ENCODE measurements around the gene RASSF5.

RASSF5 gene

GRCh38 chr1:206534552-206534951 lies 27.2 kb downstream of the RASSF5 start:
- Mint-ChIP-seq H3K27ac (no peak overlapping the region), H3K36me3 (ENCODE audit: low read depth) (no peaks in the 10 kb centered on the region), H3K4me1 (peaks cover 26% of the 10 kb centered on the region), H3K9me3 (no peaks in the 10 kb centered on the region), H3K27me3 (ENCODE audit: low read depth) (peaks cover 30% of the 10 kb centered on the region), H3K4me3 (no peak overlapping the region)
- no peak for TF ChIP-seq CTCF (IDR thresholded peaks at IDR 0.05; ENCODE audit: unreplicated experiment in 3 of 3)

- no peak overlapping the region for H3K27ac Mint-ChIP-seq
- H3K4me1 Mint-ChIP-seq, result peaks cover 39% of the 10 kb centered on the region
- H3K4me3 Mint-ChIP-seq, result no peak overlapping the region
- no peaks in the 10 kb centered on the region for H3K36me3 Mint-ChIP-seq (ENCODE audit: low read depth)
- peaks cover 34% of the 10 kb centered on the region for H3K27me3 Mint-ChIP-seq (ENCODE audit: low read depth)
- no peaks in the 10 kb centered on the region for H3K9me3 Mint-ChIP-seq
- TF ChIP-seq CTCF (IDR thresholded peaks at IDR 0.05; ENCODE audit: unreplicated experiment in 3 of 3), result no peak
Observed at GRCh38 chr1:206535853-206536188, 28.5 kb downstream of the RASSF5 start.

GRCh38 chr1:206537141-206537540 lies 29.8 kb downstream of the RASSF5 start:
- peaks cover 45% of the 10 kb centered on the region for H3K27me3 Mint-ChIP-seq (ENCODE audit: low read depth)
- no peak for TF ChIP-seq CTCF (IDR thresholded peaks at IDR 0.05; ENCODE audit: unreplicated experiment in 3 of 3)
- no peak overlapping the region for H3K4me3 Mint-ChIP-seq
- no peaks in the 10 kb centered on the region for H3K36me3 Mint-ChIP-seq (ENCODE audit: low read depth)
- H3K9me3 Mint-ChIP-seq, result no peaks in the 10 kb centered on the region
- peak overlapping the region in 1 of 3 experiments; percentile 83 for H3K27ac Mint-ChIP-seq
- H3K4me1 Mint-ChIP-seq, result peaks cover 45% of the 10 kb centered on the region

GRCh38 chr1:206538086-206538770 lies 30.9 kb downstream of the RASSF5 start:
- Mint-ChIP-seq H3K4me1 (peaks cover 45% of the 10 kb centered on the region), H3K27ac (peak overlapping the region in 1 of 3 experiments; percentile 83), H3K36me3 (ENCODE audit: low read depth) (no peaks in the 10 kb centered on the region), H3K27me3 (ENCODE audit: low read depth) (peaks cover 40% of the 10 kb centered on the region), H3K4me3 (no peak overlapping the region), H3K9me3 (no peaks in the 10 kb centered on the region)
- no peak for TF ChIP-seq CTCF (IDR thresholded peaks at IDR 0.05; ENCODE audit: unreplicated experiment in 3 of 3)

GRCh38 chr1:206538901-206539640 lies 31.7 kb downstream of the RASSF5 start:
- peaks cover 34% of the 10 kb centered on the region for H3K27me3 Mint-ChIP-seq (ENCODE audit: low read depth)
- H3K9me3 Mint-ChIP-seq, result no peaks in the 10 kb centered on the region
- peak overlapping the region in 1 of 3 experiments; percentile 84 for H3K27ac Mint-ChIP-seq
- no peaks in the 10 kb centered on the region for H3K36me3 Mint-ChIP-seq (ENCODE audit: low read depth)
- H3K4me1 Mint-ChIP-seq, result peaks cover 45% of the 10 kb centered on the region
- H3K4me3 Mint-ChIP-seq, result no peak overlapping the region
- TF ChIP-seq CTCF (IDR thresholded peaks at IDR 0.05; ENCODE audit: unreplicated experiment in 3 of 3), result no peak
